ENCODE measurements around the gene SBNO1. TPM values are rescaled to one million over a fixed set of nuclear protein-coding genes. Genes with fewer than 3 reads are reported as not detected.

SBNO1 gene
- total RNA-seq, 1 donor from 2014 or later = 26.1 TPM

GRCh38 chr12:123306200-123306599, 58.4 kb downstream of the SBNO1 start:
- TF ChIP-seq, protein P1, sequence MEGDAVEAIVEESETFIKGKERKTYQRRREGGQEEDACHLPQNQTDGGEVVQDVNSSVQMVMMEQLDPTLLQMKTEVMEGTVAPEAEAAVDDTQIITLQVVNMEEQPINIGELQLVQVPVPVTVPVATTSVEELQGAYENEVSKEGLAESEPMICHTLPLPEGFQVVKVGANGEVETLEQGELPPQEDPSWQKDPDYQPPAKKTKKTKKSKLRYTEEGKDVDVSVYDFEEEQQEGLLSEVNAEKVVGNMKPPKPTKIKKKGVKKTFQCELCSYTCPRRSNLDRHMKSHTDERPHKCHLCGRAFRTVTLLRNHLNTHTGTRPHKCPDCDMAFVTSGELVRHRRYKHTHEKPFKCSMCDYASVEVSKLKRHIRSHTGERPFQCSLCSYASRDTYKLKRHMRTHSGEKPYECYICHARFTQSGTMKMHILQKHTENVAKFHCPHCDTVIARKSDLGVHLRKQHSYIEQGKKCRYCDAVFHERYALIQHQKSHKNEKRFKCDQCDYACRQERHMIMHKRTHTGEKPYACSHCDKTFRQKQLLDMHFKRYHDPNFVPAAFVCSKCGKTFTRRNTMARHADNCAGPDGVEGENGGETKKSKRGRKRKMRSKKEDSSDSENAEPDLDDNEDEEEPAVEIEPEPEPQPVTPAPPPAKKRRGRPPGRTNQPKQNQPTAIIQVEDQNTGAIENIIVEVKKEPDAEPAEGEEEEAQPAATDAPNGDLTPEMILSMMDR (IDR thresholded peaks at IDR 0.05; ENCODE audit: insufficient read depth, low read length, severe bottlenecking) = no peak
- peaks cover 11% of the 10 kb centered on the region for H3K36me3 ChIP-seq (ENCODE audit: control insufficient read depth, insufficient read depth, low read length)
- DNase-seq (ENCODE audit: low read depth) = no peak
- H3K27me3 ChIP-seq (ENCODE audit: control insufficient read depth, insufficient read depth, low read length) = no peaks in the 10 kb centered on the region
- FAIRE-seq = no peak
- no peak overlapping the region for H3K4me3 ChIP-seq (ENCODE audit: low read depth, low read length)

GRCh38 chr12:123305136-123305535, 59.5 kb downstream of the SBNO1 start:
- Histone ChIP-seq H3K4me3 (ENCODE audit: low read depth, low read length) (no peak overlapping the region), H3K27me3 (ENCODE audit: control insufficient read depth, insufficient read depth, low read length) (no peaks in the 10 kb centered on the region), H3K36me3 (ENCODE audit: control insufficient read depth, insufficient read depth, low read length) (peaks cover 12% of the 10 kb centered on the region)
- TF ChIP-seq, protein P1 (IDR thresholded peaks at IDR 0.05; ENCODE audit: insufficient read depth, low read length, severe bottlenecking) = no peak
- DNase-seq (ENCODE audit: low read depth) (no peak), FAIRE-seq (no peak)

- H3K27me3 ChIP-seq (ENCODE audit: control insufficient read depth, insufficient read depth, low read length) = no peaks in the 10 kb centered on the region
- FAIRE-seq (no peak), DNase-seq (ENCODE audit: low read depth) (no peak)
- TF ChIP-seq, protein P1 (IDR thresholded peaks at IDR 0.05; ENCODE audit: insufficient read depth, low read length, severe bottlenecking) = no peak
- peaks cover 14% of the 10 kb centered on the region for H3K36me3 ChIP-seq (ENCODE audit: control insufficient read depth, insufficient read depth, low read length)
- no peak overlapping the region for H3K4me3 ChIP-seq (ENCODE audit: low read depth, low read length)
Observed at GRCh38 chr12:123293178-123293760, 71.4 kb downstream of the SBNO1 start.

DNA sequence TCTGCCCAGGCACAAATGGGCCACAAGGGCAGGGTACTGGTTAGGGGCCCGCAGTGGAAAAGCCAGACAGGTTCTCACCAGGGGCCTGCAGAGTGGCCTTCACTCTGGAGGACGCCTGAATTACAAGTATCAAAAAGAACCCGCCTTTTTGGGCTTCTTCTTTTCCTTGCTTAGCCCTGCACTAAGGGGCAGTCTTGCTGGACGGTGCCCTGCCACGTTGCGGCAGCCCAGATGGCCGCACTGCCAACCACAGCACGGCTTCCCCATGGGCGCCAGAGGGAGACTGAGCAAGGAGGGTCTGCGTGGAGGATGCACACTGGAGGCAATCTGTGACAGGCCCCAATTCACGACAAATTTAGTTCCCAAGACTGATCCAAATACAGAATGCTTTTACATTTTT, 74.7 kb downstream of the SBNO1 start:
- peaks cover 7% of the 10 kb centered on the region for H3K36me3 ChIP-seq (ENCODE audit: control insufficient read depth, insufficient read depth, low read length)
- no peak for FAIRE-seq
- H3K4me3 ChIP-seq (ENCODE audit: low read depth, low read length) = no peak overlapping the region
- no peak for DNase-seq (ENCODE audit: low read depth)
- TF ChIP-seq, protein P1 (IDR thresholded peaks at IDR 0.05; ENCODE audit: insufficient read depth, low read length, severe bottlenecking) = no peak
- no peaks in the 10 kb centered on the region for H3K27me3 ChIP-seq (ENCODE audit: control insufficient read depth, insufficient read depth, low read length)

- TF ChIP-seq, protein P1 (IDR thresholded peaks at IDR 0.05; ENCODE audit: insufficient read depth, low read length, severe bottlenecking) = no peak
- no peaks in the 10 kb centered on the region for H3K27me3 ChIP-seq (ENCODE audit: control insufficient read depth, insufficient read depth, low read length)
- H3K36me3 ChIP-seq (ENCODE audit: control insufficient read depth, insufficient read depth, low read length) = peaks cover 7% of the 10 kb centered on the region
- no peak for FAIRE-seq
- H3K4me3 ChIP-seq (ENCODE audit: low read depth, low read length) = no peak overlapping the region
- no peak for DNase-seq (ENCODE audit: low read depth)
Observed at GRCh38 chr12:123288751-123289346, 75.8 kb downstream of the SBNO1 start.
